Anterior cingulate cortex (tissue), 58 donors: ENCODE data around the gene RASSF4.

ENCODE experiments used
- DNase-seq, 58 donors: peaks; one replicate each; lab custom pipeline; 2025; lab: John Stamatoyannopoulos, UW

Gene RASSF4

DNA sequence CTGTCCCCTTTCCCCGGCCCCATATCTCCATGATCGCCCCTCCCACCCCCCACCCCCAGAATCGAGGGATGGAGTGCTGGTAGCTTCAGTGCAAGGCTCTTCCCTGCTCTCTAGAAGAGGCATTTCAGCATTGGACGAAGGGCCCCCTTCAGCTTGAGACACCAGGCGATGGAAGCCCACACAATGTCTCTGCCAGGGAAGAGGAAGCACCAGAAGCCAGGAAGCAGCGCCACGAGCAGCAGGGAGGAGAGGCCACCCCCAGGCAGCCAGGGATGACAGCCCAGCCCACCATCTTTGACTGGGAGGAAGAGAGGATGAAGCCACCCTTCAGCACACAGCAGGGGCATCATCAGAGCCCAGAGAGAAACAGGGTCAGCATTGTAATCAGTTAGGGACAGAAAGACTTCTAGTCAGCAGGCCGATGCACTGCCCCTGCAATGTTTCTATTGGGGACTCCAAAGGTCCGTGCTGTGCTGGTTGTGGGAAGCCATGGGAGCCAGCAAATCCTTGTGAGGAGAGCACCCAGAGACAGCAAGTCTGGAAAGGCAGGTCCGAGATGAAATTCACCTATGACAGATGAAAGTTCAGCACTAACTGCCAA lies 32.8 kb upstream of the RASSF4 start:
- no peak for DNase-seq

DNA sequence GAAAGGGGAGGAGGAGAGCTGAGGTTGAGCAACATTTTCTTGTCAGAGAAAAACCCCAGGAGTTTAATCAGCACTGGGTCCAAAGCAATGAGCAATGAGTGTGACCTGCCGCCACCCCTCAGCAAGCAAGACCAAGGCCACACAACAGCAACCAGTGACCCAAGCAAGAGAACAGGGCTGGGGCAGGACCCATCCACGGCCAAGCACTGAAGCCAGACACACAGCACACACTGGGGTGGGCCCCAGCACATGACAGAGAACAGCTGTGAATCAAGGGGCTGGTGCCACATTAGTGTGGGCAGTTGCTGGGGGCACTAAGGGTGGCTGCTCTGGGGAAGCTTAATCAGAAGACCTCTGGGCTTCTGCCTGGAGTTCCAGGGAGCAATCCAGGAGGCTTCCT lies 32.2 kb upstream of the RASSF4 start:
- no peak for DNase-seq

DNA sequence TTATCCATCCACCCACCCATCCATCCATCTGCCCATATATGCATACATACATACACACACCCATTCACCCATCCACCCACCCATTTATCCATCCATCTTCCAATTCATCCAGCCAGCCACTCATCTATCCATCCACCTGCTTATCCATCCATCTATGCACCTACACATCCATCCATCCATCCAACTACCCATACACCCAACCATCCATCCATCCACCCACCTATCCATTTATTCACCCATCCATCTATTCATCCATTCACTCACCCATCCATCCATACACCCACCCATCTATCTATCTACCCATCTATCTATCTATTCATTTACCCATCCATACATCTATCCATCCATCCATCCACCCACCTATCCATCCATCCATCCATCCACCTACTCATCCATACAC lies 31.1 kb upstream of the RASSF4 start:
- no peak for DNase-seq

DNA sequence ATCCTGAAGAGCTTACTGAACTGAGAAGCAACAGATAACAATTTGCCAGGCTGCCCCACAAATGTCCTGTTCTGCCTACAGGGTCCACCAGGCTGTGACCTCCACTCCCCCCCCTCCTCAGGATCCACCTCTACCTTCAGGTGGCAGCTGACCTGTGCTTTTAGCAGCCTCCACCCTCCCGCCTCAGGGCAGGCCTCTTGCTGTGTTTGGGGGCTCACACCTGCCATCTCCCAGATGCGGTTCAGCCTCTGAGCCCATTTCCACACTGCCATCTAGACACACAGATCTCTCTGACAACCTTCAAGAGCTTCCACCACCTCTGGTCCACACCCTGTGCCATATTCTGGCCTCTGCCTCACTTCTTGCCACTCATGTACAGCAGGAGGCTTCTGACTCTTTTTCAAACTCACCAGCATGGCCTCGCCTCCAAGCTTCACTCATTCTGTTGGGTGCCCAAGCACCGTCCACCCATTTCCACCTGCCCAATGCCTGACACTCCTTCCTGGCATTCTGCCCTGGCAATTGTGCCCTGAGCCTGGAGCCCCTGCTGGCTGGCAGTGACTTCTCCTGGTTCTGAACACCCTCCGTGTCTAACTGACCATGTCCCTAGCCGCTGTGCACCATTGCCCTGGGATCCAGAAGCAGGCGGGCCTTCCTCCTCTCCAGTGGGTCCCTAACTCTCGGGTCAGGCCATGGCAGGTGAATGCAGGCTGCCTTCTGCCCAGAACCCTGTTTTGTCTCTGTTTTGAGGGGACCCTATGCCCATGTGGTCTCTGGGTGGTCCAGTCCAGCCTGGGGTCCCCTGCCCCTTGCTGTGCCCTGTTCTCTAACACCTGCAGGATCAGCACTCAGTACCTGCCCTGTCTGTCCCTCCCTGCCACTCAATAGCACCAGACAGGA lies 30.0 kb upstream of the RASSF4 start:
- DNase-seq, result no peak

DNA sequence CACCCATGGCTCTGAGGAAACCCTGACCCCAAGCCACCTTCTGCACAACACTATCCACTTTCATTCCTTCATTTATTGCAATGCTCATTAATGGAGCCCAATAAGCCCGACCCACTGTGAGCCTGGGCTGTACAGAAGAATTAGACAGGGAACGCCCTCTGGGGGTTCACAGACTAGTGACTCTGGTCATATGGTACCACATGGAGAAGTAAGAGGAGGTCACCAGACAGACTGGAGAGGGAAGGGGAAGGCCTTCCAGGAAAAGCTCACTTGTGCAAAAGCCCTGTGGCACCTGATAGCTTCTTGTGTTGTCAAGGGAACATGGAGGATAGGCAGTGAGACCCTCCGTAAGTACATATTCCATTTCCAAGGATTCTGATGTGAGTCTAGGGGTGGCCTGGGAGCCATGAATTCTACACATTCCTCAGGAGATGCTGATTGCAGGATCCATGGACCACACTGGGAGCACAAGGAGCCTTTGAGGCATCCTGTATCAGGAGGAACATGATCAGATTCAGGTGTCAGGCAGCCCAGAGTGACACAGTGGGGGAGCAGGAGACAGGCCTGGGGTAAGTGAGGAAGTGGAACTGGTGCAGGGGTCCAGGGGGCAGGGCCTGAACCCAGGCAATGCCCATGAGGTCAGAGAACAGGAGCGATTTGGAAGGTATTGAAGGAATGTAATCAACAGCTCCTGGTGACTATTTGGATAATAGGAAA lies 28.5 kb upstream of the RASSF4 start:
- no peak for DNase-seq

DNA sequence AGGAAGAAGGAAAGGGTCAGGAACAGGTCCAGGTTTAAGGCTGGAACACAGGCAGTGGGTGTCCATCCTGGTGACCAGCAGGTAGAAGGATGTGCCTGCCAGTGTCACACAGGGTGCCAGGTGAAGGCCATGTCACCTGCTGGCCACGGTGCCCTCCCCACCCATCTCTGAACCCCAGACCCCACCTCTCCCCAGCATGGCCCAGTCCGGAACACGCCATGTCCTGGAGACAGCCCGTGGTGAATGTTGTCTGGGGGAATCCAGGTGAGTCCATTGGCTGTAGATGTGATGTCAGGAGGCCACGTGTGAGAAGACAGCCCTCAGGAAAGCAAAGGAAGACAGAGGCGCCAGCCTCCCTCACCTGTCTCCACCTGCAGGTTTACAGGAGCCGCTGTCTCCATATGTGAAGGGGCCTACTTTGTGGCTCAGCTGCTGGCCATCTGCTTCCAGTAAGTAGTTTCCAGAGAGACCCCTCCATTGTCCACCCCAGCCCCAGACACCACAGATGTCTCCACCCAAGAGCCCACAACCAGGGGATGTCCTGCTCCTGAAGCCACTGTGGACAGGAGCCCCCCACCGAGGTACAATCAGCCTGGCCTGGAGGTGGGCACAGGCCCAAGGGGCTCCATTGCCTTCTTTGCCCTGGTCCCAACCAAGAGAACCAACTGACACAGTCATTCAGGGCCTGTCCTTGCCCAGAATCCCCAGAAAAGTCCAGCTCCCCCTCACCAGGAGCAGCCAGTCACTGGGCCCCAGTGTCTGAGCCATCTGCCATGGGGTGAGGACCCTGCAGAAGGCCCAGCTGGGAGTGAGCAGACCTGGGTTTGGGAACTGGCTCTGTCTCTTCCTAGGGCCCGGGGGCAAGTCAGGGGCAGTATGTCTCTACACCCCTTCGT lies 27.7 kb upstream of the RASSF4 start:
- no peak for DNase-seq

DNA sequence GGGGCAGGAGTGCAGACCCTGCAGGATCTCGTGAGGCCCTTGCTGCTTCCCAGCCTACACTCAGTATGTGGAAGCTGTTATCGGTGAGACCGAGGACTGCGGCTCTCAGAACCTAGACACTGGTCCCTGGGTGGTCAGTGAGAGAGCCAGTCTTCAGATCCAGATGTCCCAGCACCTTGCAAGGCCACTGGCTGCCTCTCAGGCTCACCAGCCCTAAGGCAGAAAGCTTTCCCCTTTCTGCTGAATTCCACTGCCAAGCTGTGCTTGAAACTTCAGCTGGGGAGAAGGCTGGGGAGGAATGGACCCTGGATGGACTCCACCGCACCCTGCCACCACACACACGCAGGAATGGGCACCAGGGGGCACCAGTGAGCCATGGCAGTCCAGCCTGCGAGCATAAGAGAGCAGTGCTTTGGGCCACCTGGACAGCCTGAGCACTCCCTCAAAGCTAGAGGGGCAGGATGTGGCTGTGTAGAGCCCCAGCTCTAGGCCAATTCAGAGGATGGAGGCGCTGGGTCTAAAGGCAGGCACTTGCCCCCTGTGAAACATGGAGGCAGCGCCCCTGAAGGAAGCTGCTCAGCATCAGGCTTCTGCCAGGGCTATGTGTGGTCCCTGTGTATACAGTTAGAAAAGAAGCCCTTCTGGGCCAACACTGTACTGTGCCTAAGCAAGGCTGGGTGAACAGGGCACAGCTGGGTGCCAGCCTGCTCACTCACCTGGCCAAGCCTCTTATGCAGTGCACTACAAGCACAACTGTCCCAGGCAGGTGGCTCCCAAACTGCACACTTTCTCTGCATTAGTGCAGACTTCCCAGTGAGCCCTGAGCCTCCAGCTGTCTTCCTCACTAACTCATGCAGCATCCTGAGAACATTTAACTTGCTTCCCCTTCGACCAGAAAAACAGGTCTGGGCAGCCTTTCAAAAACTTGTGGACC lies 26.8 kb upstream of the RASSF4 start:
- peak in 56 of 58 donors; percentile 28 to 96 (median 78) for DNase-seq

DNA sequence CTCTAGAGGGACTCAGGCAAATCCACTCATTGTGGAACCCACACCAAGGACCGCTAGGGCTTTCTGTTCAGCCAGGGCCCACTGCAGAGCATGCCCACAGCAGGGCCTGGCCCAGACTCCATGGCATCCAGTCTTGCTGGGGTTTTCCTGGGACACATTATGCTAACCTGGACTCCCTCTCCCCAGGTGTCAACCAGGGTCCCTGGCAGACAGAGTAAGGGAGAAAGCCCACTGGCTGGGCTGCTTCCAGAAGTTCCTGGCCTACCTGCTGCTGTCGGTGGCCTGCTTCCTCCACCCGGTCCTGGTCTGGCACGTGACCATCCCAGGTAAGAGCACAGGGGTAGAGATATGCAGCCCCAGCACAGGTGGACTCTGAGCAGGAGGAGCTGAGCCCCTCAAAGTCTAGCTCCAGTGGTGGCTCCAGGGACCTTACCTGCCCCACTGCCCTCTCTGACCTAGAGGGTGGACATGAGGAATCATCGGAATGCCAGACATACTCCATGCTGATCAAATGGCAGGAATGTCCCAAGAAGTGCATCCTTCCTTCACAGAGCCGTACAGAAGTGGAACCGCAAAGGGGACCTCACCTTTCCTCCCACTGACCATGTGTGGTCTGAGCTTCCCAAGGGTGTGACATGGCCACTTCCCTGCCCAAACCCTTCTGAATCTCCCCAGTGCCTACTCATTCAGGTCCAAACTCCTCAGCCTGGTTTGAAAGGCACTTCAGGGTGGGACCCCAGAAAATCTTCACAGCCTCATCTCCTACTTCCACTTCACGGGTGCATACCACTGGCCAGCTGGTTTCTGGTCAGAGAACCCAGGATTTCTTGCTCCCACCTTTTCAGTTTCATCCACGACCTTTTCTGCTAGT lies 25.9 kb upstream of the RASSF4 start:
- DNase-seq, result no peak

DNA sequence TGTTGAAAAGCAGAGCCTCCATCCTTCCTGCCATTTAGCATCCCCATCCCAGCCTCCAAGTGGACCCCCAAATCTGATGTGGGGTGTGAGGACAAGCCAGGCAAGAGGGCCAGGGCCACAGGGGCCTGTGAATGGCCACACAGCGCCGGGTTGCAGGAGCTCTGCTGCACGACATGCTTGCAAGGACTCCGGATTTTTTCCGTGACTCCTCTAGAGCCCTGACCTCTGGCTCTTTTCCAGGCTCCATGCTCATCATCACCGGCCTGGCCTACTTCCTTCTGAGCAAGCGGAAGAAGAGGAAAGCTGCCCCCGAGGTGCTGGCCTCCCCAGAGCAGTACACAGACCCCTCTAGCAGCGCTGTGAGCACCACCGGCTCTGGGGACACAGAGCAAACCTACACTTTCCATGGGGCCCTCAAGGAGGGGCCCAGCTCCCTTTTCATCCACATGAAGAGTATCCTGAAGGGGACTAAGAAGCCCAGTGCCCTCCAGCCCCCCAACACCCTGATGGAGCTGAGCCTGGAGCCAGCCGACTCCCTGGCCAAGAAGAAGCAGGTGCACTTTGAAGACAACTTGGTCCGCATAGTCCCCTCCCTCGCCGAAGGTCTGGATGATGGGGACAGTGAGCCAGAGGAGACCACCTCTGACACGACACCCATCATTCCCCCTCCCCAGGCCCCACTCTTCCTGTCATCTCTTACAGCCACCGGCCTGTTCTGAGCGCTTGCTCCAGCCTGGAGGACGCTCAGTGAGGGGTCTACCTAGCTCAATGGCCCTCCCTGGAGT lies 25.0 kb upstream of the RASSF4 start:
- DNase-seq, result no peak

DNA sequence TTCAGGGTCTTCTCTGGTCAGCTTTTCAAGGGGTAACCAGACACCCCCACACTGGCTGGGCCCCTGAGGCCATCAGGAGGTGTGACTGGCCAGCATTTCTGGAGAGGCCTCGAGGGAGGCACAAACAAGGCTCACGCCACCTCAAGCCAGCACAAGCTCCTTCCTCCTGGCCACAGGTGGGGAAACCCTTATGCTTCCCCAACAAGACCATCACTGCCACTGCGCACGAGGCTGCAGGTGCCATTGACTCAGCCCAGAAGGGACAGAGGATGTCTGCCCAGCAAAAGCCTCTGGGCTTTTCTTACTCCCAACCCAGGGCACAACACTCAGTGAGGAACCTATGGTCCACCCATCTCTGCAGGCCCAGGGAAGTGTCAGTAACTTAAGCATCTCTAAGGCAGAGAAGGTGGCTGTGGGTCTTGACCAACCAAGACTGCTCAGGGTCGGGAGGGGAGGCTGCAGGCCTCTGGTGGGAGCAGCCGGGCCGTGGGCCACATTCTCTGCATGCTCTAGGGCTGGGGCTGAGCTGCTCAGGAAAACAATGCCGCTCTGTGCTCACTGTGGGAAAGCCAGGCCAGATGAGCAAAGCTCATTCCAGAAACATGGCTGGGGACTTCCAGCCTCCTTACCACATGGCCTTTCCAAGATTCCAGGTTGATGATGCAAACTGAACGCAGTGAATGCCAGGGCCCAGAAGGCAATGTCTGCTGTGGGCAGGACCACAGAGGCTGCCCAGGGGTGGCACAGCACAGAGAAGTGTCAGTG lies 24.2 kb upstream of the RASSF4 start:
- peak in 49 of 58 donors; percentile 21 to 89 (median 65) for DNase-seq

DNA sequence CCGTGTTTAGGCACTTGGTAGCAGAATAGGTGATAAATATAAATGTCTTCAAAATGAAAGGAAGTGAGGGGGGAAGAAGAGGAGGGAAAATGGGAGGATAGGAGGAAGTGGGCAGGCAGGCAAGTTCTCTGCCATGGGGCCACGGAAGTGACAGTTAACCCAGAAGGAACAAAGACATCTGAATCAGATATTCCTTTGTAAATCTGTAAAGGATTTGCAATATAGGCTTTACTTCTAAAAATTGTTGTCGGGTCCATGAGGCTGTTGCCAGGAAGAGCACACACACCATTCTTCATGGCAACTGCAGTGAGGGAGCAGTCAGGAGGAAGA lies 23.7 kb upstream of the RASSF4 start:
- no peak for DNase-seq

DNA sequence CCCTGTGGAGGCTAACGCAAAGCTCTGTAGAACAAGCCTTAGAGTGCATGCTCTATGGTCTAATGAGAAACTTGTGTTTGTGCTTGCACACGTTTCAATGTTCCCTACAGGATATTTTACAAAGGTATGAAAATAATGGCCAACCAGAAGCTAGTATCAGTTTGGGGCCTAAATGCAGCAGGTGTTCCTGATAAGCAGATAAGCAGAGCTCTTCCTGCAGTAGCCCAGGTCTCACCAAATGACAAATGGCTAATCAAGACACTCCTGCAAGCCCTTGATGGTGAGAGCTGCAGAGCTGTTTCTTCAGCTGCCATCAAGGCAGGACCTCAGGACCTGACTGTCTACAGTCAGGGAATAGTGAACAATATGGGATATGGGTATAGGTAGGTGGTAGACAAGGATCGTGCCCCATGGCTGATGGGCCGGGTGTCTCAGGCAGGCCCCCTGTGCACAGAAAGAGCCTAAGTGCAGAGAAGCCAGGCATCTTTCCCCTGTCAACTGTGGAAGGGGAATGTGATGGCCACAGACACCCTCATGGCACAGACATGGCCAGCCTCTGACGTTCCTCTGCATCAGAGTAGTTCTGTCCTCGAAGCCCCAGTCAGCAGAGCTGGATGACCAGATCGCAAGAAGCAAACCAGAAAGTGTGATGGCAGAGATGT lies 23.2 kb upstream of the RASSF4 start:
- DNase-seq, result no peak

DNA sequence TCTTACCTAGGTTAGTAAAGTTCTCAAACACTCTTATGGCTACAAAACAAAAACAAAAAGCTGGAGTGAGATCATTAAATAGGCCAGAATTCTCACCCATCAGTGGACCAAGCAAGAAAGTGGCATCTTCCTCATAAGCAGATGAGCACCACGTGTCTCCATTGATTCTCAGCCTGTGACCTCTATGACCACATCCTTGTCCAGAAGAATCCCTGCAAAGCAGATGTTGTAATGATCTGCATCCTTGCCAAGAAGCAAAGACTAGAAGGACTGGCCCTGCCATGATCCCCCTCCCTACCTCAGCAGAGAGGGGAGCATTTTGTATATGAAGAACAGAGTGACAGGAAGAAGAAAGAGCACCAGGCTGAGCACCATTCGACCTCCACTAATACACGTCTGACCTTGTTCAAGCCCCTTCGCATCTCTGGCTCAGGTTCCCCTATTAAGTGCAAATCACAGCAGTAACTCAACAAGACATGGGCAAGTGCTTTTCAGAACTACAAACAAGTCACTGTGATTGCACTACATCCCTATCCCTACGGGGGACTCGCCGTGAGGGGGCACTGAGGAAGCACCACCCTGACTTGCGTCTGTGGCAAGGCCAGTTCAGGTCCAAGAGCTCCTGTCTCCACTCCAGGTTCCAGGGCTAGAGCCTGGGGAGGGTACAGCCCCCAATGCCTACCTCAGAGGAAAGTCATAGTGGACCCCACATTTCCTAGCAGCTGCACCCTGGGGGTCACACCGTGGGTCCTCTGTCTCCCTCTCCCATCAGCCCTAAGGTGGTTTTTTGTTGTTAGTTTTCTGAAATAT lies 22.2 kb upstream of the RASSF4 start:
- DNase-seq, result peak in 2 of 58 donors; percentile 26 to 30

DNA sequence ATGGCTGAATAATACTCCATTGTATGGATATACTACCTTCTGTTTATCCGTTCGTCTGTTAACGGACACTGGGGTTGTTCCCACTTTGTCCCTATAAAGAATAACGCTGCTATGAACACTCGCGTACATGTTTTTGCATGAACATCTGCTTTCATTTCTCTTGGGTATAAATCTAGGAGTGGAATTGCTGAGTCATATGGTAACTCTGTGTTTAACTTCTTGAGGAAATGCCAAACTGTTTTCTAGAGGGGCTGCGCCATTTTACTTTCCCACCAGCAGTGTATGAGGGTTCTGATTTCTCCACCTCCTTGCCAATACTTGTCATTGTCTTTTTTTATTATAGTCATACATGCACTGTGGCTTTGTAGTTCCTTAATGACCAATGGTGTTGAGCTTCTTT lies 20.6 kb upstream of the RASSF4 start:
- DNase-seq, result no peak

DNA sequence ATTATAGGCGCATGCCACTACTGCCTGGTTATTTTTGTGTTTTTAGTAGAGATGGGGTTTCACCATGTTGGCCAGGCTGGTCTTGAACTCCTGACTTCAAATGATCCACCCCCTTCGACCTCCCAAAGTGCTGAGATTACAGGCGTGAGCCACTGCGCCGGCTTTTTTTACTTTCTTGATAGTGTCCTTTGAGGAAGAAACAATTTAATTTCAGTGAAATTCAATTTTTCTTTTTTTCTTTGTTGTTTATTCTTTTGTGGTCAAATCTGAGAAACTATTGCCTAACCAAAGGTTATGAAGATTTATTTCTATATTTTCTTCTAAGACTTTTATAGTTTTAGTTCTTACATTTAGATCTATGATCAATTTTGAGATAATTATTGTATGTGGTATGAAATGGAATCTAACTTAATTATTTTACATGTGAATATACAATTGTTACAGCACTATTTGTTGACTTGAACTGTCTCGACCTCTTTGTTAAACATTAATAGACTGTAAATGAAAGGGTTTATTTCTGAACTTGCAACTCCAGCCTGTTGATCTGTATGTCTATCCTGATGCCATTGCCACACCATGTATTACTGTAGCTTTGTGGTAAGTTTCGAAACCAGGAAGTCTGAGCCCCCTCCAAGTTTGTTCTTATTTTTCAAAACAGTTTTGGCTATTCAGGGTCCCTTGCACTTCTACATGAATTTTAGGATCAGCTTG lies 19.8 kb upstream of the RASSF4 start:
- no peak for DNase-seq
